SK-N-SH treated with all-trans-retinoic acid at 6 μM for 48 hours (cell line): ENCODE measurements around the gene FHL5.
A peak's percentile ranks its signal among the peaks of the same experiment; 100 is the strongest.

Experiments
- ATAC-seq: fragments of 200-7000 bp; cut with Tn5 transposase; 3 replicates; pipeline ENCODE4 v1.9.1; 2020; ENCODE audit warnings: mild to moderate bottlenecking, moderate library complexity
- ARNTL ChIP-seq: fragments of 450-650 bp; formaldehyde crosslinking; IDR thresholded peaks from 2 replicates; pipeline ENCODE4 v1.5.0; 2020; ENCODE audit warnings: low read depth, mild to moderate bottlenecking, moderate library complexity, borderline replicate concordance
- BACH2 ChIP-seq: fragments of 250-450 bp; sonication (Bioruptor Pico); IDR thresholded peaks from 2 replicates; pipeline ENCODE4 v1.9.0; 2021; ENCODE audit warnings: mild to moderate bottlenecking, borderline replicate concordance
- CSDC2 ChIP-seq: fragments of 250-450 bp; sonication (Bioruptor Pico); IDR thresholded peaks from 2 replicates; pipeline ENCODE4 v1.5.0; 2020; ENCODE audit warnings: mild to moderate bottlenecking, moderate library complexity
- ESRRG ChIP-seq: fragments of 250-450 bp; sonication (Bioruptor Pico); IDR thresholded peaks from 2 replicates; pipeline ENCODE4 v1.6.1; 2021; ENCODE audit warnings: mild to moderate bottlenecking
- GLIS3 ChIP-seq: fragments of 250-450 bp; sonication (Bioruptor Pico); IDR thresholded peaks from 2 replicates; pipeline ENCODE4 v1.5.0; 2020; ENCODE audit warnings: mild to moderate bottlenecking, moderate library complexity
- ISL1 ChIP-seq: fragments of 250-450 bp; sonication (Bioruptor Pico); IDR thresholded peaks from 2 replicates; pipeline ENCODE4 v2.1.2; 2022; ENCODE audit warnings: mild to moderate bottlenecking, moderate library complexity
- OSR1 ChIP-seq: fragments of 250-450 bp; sonication (Bioruptor Pico); IDR thresholded peaks from 2 replicates; pipeline ENCODE4 v1.8.0; 2022; ENCODE audit warnings: moderate library complexity, mild to moderate bottlenecking, inconsistent platforms
- RARB ChIP-seq: fragments of 250-450 bp; sonication (Bioruptor Pico); IDR thresholded peaks from 2 replicates; pipeline ENCODE4 v1.8.0; 2021; ENCODE audit warnings: mild to moderate bottlenecking, moderate library complexity
- SNAI2 ChIP-seq: fragments of 250-450 bp; sonication (Bioruptor Pico); IDR thresholded peaks from 2 replicates; pipeline ENCODE4 v1.5.0; 2020; ENCODE audit warnings: mild to moderate bottlenecking, moderate library complexity
- ZC3H10 ChIP-seq: fragments of 250-450 bp; sonication (Bioruptor Pico); IDR thresholded peaks from 2 replicates; pipeline ENCODE4 v1.5.1; 2021; ENCODE audit warnings: mild to moderate bottlenecking, moderate library complexity
- ZFP3 ChIP-seq: fragments of 250-450 bp; sonication (Bioruptor Pico); IDR thresholded peaks from 2 replicates; pipeline ENCODE4 v1.5.0; 2020; ENCODE audit warnings: mild to moderate bottlenecking, moderate library complexity
- ZNF70 ChIP-seq: fragments of 450-650 bp; formaldehyde crosslinking; IDR thresholded peaks from 2 replicates; pipeline ENCODE4 v1.5.0; 2020; ENCODE audit warnings: mild to moderate bottlenecking, moderate library complexity
- ZNF8 ChIP-seq: fragments of 450-650 bp; formaldehyde crosslinking; IDR thresholded peaks from 2 replicates; pipeline ENCODE4 v1.5.0; 2020; ENCODE audit warnings: mild to moderate bottlenecking, moderate library complexity
- TF ChIP-seq, protein P1 (sequence below): fragments of 250-450 bp; sonication (Bioruptor Pico); IDR thresholded peaks from 2 replicates; pipeline ENCODE4 v1.5.1; 2021; ENCODE audit warnings: mild to moderate bottlenecking, moderate library complexity
- TF ChIP-seq, protein P2 (sequence below): fragments of 250-450 bp; sonication (Bioruptor Pico); IDR thresholded peaks from 2 replicates; pipeline ENCODE4 v1.8.0; 2020; ENCODE audit warnings: mild to moderate bottlenecking, moderate library complexity, borderline replicate concordance
- TF ChIP-seq, protein P3 (sequence below): fragments of 250-450 bp; sonication (Bioruptor Pico); IDR thresholded peaks from 2 replicates; pipeline ENCODE4 v1.5.1; 2020; ENCODE audit warnings: low read depth, mild to moderate bottlenecking, moderate library complexity
- TF ChIP-seq, protein P4 (sequence below): fragments of 250-450 bp; sonication (Bioruptor Pico); IDR thresholded peaks from 2 replicates; pipeline ENCODE4 v1.8.0; 2021; ENCODE audit warnings: low read depth, mild to moderate bottlenecking, moderate library complexity, borderline replicate concordance

FHL5 gene, protein sequence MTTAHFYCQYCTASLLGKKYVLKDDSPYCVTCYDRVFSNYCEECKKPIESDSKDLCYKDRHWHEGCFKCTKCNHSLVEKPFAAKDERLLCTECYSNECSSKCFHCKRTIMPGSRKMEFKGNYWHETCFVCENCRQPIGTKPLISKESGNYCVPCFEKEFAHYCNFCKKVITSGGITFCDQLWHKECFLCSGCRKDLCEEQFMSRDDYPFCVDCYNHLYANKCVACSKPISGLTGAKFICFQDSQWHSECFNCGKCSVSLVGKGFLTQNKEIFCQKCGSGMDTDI

DNA sequence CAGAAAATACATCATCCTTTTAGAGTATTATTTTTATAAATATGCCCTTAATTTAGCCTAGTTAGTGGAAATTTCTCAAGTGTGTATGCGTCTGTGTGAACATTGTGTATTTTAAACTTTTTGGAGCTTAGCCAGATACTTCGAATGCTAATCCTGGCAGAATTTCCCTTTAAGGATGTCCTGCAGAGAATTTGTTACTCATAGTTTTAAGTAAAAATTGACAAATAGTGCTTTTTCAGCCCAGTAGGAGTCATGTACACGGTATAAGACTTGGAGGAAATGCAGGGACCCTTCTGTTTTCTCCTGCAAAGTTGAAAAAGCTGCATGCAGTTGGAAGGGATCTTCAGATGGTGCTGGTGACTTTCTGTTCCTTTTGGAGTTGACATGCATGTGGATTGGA lies at the start of gene FHL5:
Gene FHL5 (plus strand): TSS at position 243 of the 400 bp plus-strand sequence. CDS start 40,486 bp downstream, outside the sequence.
- TF ChIP-seq OSR1 (CRISPR knock-in tag) (no peak), ARNTL (CRISPR knock-in tag) (no peak), ZNF70 (CRISPR knock-in tag) (no peak), BACH2 (CRISPR knock-in tag) (no peak)
- TF ChIP-seq, protein P1, sequence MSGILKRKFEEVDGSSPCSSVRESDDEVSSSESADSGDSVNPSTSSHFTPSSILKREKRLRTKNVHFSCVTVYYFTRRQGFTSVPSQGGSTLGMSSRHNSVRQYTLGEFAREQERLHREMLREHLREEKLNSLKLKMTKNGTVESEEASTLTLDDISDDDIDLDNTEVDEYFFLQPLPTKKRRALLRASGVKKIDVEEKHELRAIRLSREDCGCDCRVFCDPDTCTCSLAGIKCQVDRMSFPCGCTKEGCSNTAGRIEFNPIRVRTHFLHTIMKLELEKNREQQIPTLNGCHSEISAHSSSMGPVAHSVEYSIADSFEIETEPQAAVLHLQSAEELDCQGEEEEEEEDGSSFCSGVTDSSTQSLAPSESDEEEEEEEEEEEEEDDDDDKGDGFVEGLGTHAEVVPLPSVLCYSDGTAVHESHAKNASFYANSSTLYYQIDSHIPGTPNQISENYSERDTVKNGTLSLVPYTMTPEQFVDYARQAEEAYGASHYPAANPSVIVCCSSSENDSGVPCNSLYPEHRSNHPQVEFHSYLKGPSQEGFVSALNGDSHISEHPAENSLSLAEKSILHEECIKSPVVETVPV (CRISPR knock-in tag) = no peak
- TF ChIP-seq, protein P2, sequence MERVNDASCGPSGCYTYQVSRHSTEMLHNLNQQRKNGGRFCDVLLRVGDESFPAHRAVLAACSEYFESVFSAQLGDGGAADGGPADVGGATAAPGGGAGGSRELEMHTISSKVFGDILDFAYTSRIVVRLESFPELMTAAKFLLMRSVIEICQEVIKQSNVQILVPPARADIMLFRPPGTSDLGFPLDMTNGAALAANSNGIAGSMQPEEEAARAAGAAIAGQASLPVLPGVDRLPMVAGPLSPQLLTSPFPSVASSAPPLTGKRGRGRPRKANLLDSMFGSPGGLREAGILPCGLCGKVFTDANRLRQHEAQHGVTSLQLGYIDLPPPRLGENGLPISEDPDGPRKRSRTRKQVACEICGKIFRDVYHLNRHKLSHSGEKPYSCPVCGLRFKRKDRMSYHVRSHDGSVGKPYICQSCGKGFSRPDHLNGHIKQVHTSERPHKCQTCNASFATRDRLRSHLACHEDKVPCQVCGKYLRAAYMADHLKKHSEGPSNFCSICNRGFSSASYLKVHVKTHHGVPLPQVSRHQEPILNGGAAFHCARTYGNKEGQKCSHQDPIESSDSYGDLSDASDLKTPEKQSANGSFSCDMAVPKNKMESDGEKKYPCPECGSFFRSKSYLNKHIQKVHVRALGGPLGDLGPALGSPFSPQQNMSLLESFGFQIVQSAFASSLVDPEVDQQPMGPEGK (CRISPR knock-in tag) = no peak
- no peak for ATAC-seq

DNA sequence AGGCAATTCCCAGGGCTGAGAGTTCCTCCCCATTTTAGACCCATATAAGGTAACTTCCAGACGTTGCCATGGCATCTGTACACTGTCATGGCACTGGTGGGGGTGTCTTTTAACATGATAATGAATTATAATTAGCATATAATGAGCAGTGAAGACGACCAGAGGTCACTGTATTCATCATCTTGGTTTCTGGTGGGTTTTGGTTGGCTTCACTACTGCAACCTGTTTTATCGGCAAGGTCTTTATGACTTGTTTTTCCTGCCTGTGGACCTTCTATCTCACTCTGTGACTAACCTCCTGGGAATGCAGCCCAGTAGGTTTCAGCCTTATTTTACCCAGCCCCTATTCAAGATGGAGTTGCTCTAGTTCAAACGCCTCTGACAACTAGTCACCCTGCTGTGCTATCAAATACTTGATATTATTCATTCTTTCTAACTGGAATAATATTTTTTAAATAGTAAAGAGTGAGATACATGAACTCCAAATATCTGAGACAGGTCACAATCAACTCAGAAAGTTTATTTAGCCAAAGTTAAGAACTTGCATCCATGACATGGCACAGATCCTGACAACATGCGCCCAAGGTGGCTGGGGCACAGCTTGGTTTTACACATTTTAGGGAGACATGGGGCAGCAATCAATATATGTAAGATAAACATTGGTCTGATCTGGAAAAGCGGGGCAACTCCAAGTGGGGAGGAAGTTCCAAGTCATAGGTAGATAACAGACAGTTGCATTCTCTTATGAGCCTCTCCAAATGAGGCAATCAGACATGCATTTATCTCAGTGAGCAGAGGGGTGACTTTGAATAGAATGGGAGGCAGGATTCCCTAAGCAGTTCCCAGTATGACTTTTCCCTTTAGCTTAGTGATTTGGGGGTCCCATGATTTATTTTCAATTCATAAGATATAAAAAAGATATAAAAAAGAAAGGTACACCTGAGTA lies 42.5 kb upstream of the FHL5 start:
- ATAC-seq = no peak
- TF ChIP-seq ZFP3 (CRISPR knock-in tag) (peak; percentile 28; the same call in 1 of the 2 replicates), ZNF8 (CRISPR knock-in tag) (no peak)

DNA sequence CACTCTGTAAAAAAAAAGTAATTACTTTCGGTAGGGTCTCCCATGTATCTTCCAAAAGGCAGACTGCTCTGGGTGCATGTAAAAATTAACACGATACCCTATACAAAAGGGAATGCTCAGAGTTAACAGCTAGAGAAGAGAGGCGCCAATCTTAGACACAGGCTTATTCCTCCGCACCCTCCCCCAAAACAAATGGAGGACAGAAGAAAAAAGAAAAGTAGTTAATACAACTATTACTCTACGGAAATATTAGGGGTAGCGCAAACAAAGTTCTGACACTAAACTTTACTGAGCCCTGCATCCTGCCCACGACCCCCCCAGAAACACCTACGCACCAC lies 41.7 kb upstream of the FHL5 start:
- TF ChIP-seq, protein P3, sequence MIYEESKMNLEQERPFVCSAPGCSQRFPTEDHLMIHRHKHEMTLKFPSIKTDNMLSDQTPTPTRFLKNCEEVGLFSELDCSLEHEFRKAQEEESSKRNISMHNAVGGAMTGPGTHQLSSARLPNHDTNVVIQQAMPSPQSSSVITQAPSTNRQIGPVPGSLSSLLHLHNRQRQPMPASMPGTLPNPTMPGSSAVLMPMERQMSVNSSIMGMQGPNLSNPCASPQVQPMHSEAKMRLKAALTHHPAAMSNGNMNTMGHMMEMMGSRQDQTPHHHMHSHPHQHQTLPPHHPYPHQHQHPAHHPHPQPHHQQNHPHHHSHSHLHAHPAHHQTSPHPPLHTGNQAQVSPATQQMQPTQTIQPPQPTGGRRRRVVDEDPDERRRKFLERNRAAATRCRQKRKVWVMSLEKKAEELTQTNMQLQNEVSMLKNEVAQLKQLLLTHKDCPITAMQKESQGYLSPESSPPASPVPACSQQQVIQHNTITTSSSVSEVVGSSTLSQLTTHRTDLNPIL (CRISPR knock-in tag) = no peak
- TF ChIP-seq ZC3H10 (CRISPR knock-in tag) = no peak
- no peak for TF ChIP-seq ESRRG
- TF ChIP-seq GLIS3 (CRISPR knock-in tag) = no peak
- peak; percentile 55 for ATAC-seq

DNA sequence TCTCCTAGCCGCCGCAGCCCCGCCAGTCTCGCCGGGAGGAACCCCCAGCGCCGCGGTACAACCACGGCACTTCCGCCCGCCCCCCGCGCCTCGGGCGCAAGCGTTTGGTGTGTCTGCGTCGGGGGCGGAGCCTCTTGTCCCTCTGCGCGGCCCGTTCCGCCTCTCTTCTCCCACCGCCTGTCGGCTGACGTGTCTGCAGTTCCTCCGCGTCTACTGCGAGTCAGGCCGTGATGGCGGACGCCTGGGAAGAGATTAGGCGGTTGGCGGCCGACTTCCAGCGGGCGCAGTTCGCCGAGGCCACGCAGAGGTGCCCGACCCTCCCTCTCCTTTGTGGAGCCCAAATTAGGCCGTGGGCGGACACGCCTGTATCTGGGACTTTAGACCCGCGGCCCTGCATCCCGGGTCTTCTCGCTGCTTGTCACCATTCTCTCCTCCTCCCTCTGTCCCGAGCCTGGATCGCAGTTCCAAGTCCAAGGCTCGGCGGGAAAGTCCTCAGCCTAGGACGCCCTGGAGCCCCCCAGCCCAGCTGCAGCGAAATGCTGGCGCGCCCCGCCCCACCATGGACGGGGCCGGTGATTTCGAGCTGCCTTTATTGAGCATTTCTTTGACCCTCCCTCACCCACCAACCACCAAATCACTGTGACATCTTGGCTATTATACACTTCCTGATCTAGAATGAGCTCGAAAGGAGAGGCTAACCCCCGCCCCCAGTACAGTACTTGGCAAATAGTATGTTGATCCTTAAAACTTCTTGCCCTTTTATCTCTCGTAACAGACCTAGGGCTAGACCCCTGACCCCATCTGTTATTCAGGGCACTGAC lies 41.1 kb upstream of the FHL5 start, which contains the start of gene UFL1:
Gene UFL1 (plus strand): TSS at position 163 of the 821 bp plus-strand sequence. CDS start 68 bp downstream, at position 231.
- TF ChIP-seq, protein P2 (CRISPR knock-in tag) = 0 out of 2 replicates have a peak, but pooled peaks have one; percentile 49
- TF ChIP-seq ZNF70 (CRISPR knock-in tag) (no peak), RARB (CRISPR knock-in tag) (no peak)
- ATAC-seq = peak; percentile 99

DNA sequence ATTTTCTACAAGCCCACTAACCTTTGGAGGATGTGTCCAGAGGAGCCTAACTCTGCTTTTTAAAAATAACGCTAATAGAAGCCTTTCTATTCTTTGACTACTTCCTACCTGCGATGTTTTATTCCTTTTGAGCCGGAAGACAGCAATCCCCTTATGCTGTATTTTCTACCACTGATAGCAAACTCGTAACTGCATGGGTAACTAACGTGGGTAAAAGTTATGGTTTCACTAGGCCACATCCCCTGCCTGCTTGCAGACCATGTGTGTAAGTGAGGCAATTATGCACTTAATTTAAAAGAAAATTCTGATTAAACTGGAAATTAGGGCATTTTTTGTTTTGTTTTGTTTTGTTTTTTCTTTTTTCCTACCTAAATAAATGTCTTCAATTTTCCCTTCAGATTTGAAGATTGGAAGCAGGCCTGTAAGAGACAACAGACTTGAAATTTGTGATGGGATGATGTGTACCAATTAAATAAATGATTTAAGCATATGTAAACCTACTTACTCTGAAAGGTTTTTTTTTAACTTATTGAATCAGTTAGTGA lies 40.4 kb upstream of the FHL5 start:
- peak; percentile 41 for ATAC-seq
- TF ChIP-seq ISL1 (CRISPR knock-in tag) = no peak
- TF ChIP-seq, protein P4, sequence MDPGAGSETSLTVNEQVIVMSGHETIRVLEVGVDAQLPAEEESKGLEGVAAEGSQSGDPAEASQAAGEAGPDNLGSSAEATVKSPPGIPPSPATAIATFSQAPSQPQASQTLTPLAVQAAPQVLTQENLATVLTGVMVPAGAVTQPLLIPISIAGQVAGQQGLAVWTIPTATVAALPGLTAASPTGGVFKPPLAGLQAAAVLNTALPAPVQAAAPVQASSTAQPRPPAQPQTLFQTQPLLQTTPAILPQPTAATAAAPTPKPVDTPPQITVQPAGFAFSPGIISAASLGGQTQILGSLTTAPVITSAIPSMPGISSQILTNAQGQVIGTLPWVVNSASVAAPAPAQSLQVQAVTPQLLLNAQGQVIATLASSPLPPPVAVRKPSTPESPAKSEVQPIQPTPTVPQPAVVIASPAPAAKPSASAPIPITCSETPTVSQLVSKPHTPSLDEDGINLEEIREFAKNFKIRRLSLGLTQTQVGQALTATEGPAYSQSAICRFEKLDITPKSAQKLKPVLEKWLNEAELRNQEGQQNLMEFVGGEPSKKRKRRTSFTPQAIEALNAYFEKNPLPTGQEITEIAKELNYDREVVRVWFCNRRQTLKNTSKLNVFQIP = no peak
- TF ChIP-seq ZNF8 (CRISPR knock-in tag) = no peak
- no peak for TF ChIP-seq CSDC2
- TF ChIP-seq, protein P3 (CRISPR knock-in tag) = no peak
- TF ChIP-seq, protein P1 (CRISPR knock-in tag) = no peak
- no peak for TF ChIP-seq SNAI2
